ENCODE measurements around the gene KIAA1191. TPM values are rescaled to one million over a fixed set of nuclear protein-coding genes. Genes with fewer than 3 reads are reported as not detected.

The KIAA1191 gene
- total and polyA plus RNA-seq, 9 of the 15 experiments (the other 6 are each of a cell fraction or from before 2014, with no cell fraction given), result 31.0 to 80.2 (median 45.7) TPM

GRCh38 chr5:176389135-176390123 is 27.9 kb upstream of the KIAA1191 start (continued):
- no peak for TF ChIP-seq ZNF23 (CRISPR knock-in tag; IDR thresholded peaks at IDR 0.05)
- TF ChIP-seq TEAD1 (CRISPR knock-in tag; IDR thresholded peaks at IDR 0.05), result no peak
- TF ChIP-seq MITF (IDR thresholded peaks at IDR 0.05), result no peak
- TF ChIP-seq KLF1 (tag; IDR thresholded peaks at IDR 0.05), result no peak
- no peak for TF ChIP-seq TCFL5 (CRISPR knock-in tag; conservative IDR thresholded peaks at IDR 0.05)
- TF ChIP-seq RFX7 (CRISPR knock-in tag; IDR thresholded peaks at IDR 0.05), result no peak
- TF ChIP-seq DIDO1 (tag; IDR thresholded peaks at IDR 0.05; ENCODE audit: low read depth), result no peak
- TF ChIP-seq TBL1XR1 (IDR thresholded peaks at IDR 0.05; ENCODE audit: low read length in 2 of 2), result no peak
- no peak for TF ChIP-seq NFXL1 (CRISPR knock-in tag; IDR thresholded peaks at IDR 0.05)
- no peak for TF ChIP-seq SREBF1 (IDR thresholded peaks at IDR 0.05; ENCODE audit: borderline replicate concordance, low read depth, low read length)
- TF ChIP-seq FIP1L1 (IDR thresholded peaks at IDR 0.05; ENCODE audit: low read depth, low read length, poor library complexity, severe bottlenecking), result peak; percentile 63
- TF ChIP-seq POLR2AphosphoS2 (IDR thresholded peaks at IDR 0.05; ENCODE audit: low read length), result no peak; the same call in 1 of the 2 replicates
- no peak for TF ChIP-seq NCOA6 (IDR thresholded peaks at IDR 0.05)
- TF ChIP-seq, protein P1, sequence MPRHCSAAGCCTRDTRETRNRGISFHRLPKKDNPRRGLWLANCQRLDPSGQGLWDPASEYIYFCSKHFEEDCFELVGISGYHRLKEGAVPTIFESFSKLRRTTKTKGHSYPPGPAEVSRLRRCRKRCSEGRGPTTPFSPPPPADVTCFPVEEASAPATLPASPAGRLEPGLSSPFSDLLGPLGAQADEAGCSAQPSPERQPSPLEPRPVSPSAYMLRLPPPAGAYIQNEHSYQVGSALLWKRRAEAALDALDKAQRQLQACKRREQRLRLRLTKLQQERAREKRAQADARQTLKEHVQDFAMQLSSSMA (CRISPR knock-in tag; IDR thresholded peaks at IDR 0.05), result no peak
- no peak for TF ChIP-seq ZNF395 (CRISPR knock-in tag; IDR thresholded peaks at IDR 0.05)
- TF ChIP-seq PTTG1 (tag; IDR thresholded peaks at IDR 0.05; ENCODE audit: low read depth), result no peak
- TF ChIP-seq SNIP1 (IDR thresholded peaks at IDR 0.05; ENCODE audit: low read depth), result no peak
- no peak for TF ChIP-seq POLR3A (IDR thresholded peaks at IDR 0.05; ENCODE audit: borderline replicate concordance, extremely low read depth, insufficient read depth, insufficient read length)
- no peak for TF ChIP-seq ZNF134 (CRISPR knock-in tag; conservative IDR thresholded peaks at IDR 0.05)
- TF ChIP-seq EP400 (IDR thresholded peaks at IDR 0.05), result no peak
- no peak for TF ChIP-seq CHCHD3 (CRISPR knock-in tag; IDR thresholded peaks at IDR 0.05)
- no peak for TF ChIP-seq MTA2 (IDR thresholded peaks at IDR 0.05; ENCODE audit: low read depth)
- TF ChIP-seq CBFA2T3 (IDR thresholded peaks at IDR 0.05), result no peak
- no peak for TF ChIP-seq NONO (IDR thresholded peaks at IDR 0.05; ENCODE audit: low read depth in 2 of 2, low read length in 1 of 2)
